HG02885 (cell line): ENCODE data around the gene NEURL4.

Experiments used
- ATAC-seq: cut with Tn5 transposase; IDR thresholded peaks from one replicate; pipeline ENCODE4 v1.9.1; 2021; ENCODE audit warnings: mild to moderate bottlenecking; ENCODE audit not compliant: unreplicated experiment, poor library complexity

The NEURL4 gene

GRCh38 chr17:7307686-7308624, 21.2 kb downstream of the NEURL4 start:
- peak; percentile 9 for ATAC-seq

GRCh38 chr17:7306911-7307685, 22.0 kb downstream of the NEURL4 start, which contains the start of gene EIF5A:
Gene EIF5A (plus strand): TSS chr17:7307628. CDS start chr17:7309636, 2,008 bp downstream.
- ATAC-seq = peak; percentile 75

- no peak for ATAC-seq
These were observed 25.0 kb downstream of the NEURL4 start for GRCh38 chr17:7304179-7304578.

- no peak for ATAC-seq
These were observed 32.8 kb downstream of the NEURL4 start for GRCh38 chr17:7296189-7296861.

GRCh38 chr17:7295230-7296180, 33.6 kb downstream of the NEURL4 start:
- no peak for ATAC-seq

- ATAC-seq = peak; percentile 45
These were observed 34.5 kb downstream of the NEURL4 start, which contains the start of gene YBX2 for GRCh38 chr17:7294614-7295153. Gene YBX2 (minus strand): TSS chr17:7294639. CDS start chr17:7294500, 139 bp downstream.

- no peak for ATAC-seq
These were observed 35.1 kb downstream of the NEURL4 start for GRCh38 chr17:7293816-7294613.

- no peak for ATAC-seq
These were observed 36.0 kb downstream of the NEURL4 start for GRCh38 chr17:7293159-7293558.

GRCh38 chr17:7292729-7293128, 36.4 kb downstream of the NEURL4 start:
- no peak for ATAC-seq

GRCh38 chr17:7292194-7292593, 36.9 kb downstream of the NEURL4 start:
- ATAC-seq = no peak

GRCh38 chr17:7290685-7291084, 38.5 kb downstream of the NEURL4 start:
- no peak for ATAC-seq

GRCh38 chr17:7290166-7290565, 39.0 kb downstream of the NEURL4 start:
- ATAC-seq = no peak

- no peak for ATAC-seq
These were observed 39.7 kb downstream of the NEURL4 start for GRCh38 chr17:7289256-7290032.

- no peak for ATAC-seq
These were observed 43.5 kb downstream of the NEURL4 start for GRCh38 chr17:7285679-7286078.

- ATAC-seq = no peak
These were observed 44.2 kb downstream of the NEURL4 start for GRCh38 chr17:7284911-7285310.

- ATAC-seq = no peak
These were observed 45.5 kb downstream of the NEURL4 start for GRCh38 chr17:7283471-7284216.

- ATAC-seq = no peak
These were observed 46.3 kb downstream of the NEURL4 start for GRCh38 chr17:7282752-7283321.
